Endothelial cell of umbilical vein (primary cell): ENCODE results near the gene PIBF1.

Experiments used
- EZH2 ChIP-seq: IDR thresholded peaks from 2 replicates; pipeline ENCODE4 v1.6.1; 2012; ENCODE audit warnings: borderline replicate concordance, low read depth, mild to moderate bottlenecking, moderate library complexity, low read length, inconsistent platforms; ENCODE audit not compliant: severe bottlenecking
- MYC ChIP-seq: IDR thresholded peaks from one replicate; pipeline ENCODE4 v1.6.1; 2011; ENCODE audit warnings: mild to moderate bottlenecking, low read depth, low read length
- POLR2A ChIP-seq: IDR thresholded peaks from 2 replicates; pipeline ENCODE4 v1.6.1; 2012; ENCODE audit warnings: low read depth, mild to moderate bottlenecking, control low read depth, low read length
- POLR2AphosphoS5 ChIP-seq: IDR thresholded peaks from 2 replicates; pipeline ENCODE4 v1.6.1; 2012; ENCODE audit warnings: low read depth, mild to moderate bottlenecking, control low read depth, low read length, moderate library complexity; ENCODE audit not compliant: insufficient read depth
- TF ChIP-seq, protein P1 (sequence below), 2 donors: IDR thresholded peaks; 1 replicate in 1 of 2; 2 replicates in 1 of 2; pipeline ENCODE4 v1.5.1; 2011; ENCODE audit warnings: low read length in 2 of 2, mild to moderate bottlenecking in 2 of 2, moderate library complexity in 2 of 2, control low read depth in 1 of 2, inconsistent platforms in 1 of 2, low read depth in 1 of 2; ENCODE audit not compliant: insufficient read depth in 1 of 2; ENCODE audit errors: extremely low read depth in 1 of 2
- TF ChIP-seq, protein P2 (sequence below): IDR thresholded peaks from 2 replicates; pipeline ENCODE4 v1.6.1; 2011; ENCODE audit not compliant: insufficient read depth, insufficient read length

GRCh38 chr13:72798817-72799216, 16.9 kb downstream of the PIBF1 start:
- no peak for TF ChIP-seq EZH2
- TF ChIP-seq, protein P1, sequence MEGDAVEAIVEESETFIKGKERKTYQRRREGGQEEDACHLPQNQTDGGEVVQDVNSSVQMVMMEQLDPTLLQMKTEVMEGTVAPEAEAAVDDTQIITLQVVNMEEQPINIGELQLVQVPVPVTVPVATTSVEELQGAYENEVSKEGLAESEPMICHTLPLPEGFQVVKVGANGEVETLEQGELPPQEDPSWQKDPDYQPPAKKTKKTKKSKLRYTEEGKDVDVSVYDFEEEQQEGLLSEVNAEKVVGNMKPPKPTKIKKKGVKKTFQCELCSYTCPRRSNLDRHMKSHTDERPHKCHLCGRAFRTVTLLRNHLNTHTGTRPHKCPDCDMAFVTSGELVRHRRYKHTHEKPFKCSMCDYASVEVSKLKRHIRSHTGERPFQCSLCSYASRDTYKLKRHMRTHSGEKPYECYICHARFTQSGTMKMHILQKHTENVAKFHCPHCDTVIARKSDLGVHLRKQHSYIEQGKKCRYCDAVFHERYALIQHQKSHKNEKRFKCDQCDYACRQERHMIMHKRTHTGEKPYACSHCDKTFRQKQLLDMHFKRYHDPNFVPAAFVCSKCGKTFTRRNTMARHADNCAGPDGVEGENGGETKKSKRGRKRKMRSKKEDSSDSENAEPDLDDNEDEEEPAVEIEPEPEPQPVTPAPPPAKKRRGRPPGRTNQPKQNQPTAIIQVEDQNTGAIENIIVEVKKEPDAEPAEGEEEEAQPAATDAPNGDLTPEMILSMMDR (IDR thresholded peaks at IDR 0.05; ENCODE audit: extremely low read depth in 1 of 2, insufficient read depth in 1 of 2, low read depth in 1 of 2, low read length in 2 of 2), result no peak
- TF ChIP-seq MYC, result no peak
- TF ChIP-seq POLR2A, result no peak
- TF ChIP-seq POLR2AphosphoS5, result no peak
- TF ChIP-seq, protein P2, sequence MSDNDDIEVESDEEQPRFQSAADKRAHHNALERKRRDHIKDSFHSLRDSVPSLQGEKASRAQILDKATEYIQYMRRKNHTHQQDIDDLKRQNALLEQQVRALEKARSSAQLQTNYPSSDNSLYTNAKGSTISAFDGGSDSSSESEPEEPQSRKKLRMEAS, result no peak
